ENCODE data around the gene TNXB. TPM values are rescaled to one million over a fixed set of nuclear protein-coding genes. Genes with fewer than 3 reads are reported as not detected.

Gene TNXB, protein sequence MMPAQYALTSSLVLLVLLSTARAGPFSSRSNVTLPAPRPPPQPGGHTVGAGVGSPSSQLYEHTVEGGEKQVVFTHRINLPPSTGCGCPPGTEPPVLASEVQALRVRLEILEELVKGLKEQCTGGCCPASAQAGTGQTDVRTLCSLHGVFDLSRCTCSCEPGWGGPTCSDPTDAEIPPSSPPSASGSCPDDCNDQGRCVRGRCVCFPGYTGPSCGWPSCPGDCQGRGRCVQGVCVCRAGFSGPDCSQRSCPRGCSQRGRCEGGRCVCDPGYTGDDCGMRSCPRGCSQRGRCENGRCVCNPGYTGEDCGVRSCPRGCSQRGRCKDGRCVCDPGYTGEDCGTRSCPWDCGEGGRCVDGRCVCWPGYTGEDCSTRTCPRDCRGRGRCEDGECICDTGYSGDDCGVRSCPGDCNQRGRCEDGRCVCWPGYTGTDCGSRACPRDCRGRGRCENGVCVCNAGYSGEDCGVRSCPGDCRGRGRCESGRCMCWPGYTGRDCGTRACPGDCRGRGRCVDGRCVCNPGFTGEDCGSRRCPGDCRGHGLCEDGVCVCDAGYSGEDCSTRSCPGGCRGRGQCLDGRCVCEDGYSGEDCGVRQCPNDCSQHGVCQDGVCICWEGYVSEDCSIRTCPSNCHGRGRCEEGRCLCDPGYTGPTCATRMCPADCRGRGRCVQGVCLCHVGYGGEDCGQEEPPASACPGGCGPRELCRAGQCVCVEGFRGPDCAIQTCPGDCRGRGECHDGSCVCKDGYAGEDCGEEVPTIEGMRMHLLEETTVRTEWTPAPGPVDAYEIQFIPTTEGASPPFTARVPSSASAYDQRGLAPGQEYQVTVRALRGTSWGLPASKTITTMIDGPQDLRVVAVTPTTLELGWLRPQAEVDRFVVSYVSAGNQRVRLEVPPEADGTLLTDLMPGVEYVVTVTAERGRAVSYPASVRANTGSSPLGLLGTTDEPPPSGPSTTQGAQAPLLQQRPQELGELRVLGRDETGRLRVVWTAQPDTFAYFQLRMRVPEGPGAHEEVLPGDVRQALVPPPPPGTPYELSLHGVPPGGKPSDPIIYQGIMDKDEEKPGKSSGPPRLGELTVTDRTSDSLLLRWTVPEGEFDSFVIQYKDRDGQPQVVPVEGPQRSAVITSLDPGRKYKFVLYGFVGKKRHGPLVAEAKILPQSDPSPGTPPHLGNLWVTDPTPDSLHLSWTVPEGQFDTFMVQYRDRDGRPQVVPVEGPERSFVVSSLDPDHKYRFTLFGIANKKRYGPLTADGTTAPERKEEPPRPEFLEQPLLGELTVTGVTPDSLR (N-terminal part only)
- total RNA-seq (2014; rRNA removed; shearing (Covaris generic); ENCODE audit: low replicate concordance): 0.44 and 3.6 TPM in 2 replicates

DNA sequence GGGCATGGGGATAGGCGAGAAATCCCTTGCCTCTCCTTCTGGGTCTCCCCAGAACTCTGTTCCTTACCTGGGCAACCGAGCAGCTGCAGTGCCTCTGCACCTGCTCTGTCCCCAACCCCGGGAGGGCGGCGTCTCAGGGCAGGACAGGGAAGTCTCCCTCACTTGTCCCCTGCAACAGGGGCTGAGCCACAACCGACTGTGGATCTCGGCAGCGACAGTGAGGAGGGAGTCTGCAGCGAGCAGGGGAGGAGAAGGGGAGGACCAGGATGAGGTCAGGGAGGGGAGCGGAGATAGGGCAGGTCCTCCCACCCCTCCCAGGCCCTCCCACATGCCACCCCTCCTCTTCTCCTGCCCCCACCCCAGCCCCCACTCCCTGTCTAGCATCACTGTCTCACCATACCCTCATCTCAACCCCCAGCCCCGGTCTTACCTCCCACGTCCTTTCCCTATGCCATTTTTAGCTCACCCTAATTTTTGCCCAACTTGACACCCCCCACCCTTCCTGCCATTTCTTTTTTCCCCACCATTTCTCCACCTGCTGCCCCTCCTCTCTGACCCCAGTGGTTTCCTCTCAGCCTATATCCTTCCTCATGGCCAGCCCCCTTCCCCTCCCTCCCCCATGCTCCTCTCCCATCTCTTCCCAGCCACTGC is at the start of gene TNXB:
TSS of gene TNXB (minus strand) at position 225 of the 651 bp plus-strand sequence. CDS start 11,140 bp downstream, outside the sequence.
- Histone ChIP-seq H3K36me3 (no peaks in the 10 kb centered on the region), H3K9me3 (no peaks in the 10 kb centered on the region), H3K4me3 (no peak within 1 kb of the TSS), H3K27me3 (no peaks in the 10 kb centered on the region)
- no peak for DNase-seq

DNA sequence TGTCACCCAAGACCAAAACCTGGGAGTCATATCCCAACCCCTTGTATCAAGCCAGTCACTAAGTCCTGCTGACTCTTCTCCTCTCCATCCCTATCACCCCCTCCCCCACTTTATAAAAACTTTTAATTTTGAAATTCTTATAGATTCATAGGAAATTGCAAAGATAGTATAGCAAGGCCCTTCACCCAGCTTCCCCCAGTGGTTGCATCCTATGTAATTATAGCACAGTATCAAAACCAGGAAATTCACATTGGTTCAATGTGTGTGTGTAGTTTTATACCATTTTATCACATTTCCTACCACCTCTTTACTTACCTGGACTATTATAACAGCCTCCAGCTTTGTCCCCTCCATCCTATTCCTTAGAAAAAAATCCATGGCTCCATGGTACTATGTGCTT is 48.9 kb upstream of the TNXB start:
- Histone ChIP-seq H3K9me3 (no peaks in the 10 kb centered on the region), H3K36me3 (no peaks in the 10 kb centered on the region), H3K4me3 (no peak overlapping the region), H3K27me3 (no peaks in the 10 kb centered on the region)
- DNase-seq: no peak

DNA sequence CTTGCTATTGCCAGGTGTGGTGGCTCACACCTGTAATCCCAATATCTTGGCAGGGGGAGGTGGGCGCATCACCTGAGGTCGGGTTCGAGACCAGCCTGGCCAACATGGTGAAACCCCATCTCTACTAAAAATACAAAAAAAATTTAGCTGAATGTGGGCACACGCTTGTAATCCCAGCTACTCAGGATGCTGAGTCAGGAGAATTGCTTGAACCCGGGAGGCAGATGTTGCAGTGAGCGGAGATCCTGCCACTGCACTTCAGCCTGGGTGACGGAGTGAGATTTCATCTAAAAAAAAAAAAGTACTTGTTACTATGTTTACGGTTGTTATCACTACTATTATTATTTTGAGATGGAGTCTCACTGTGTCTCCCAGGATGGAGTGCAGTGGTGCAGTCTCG is 47.8 kb upstream of the TNXB start:
- no peak for DNase-seq
- Histone ChIP-seq H3K27me3 (no peaks in the 10 kb centered on the region), H3K9me3 (no peaks in the 10 kb centered on the region), H3K4me3 (no peak overlapping the region), H3K36me3 (no peaks in the 10 kb centered on the region)

DNA sequence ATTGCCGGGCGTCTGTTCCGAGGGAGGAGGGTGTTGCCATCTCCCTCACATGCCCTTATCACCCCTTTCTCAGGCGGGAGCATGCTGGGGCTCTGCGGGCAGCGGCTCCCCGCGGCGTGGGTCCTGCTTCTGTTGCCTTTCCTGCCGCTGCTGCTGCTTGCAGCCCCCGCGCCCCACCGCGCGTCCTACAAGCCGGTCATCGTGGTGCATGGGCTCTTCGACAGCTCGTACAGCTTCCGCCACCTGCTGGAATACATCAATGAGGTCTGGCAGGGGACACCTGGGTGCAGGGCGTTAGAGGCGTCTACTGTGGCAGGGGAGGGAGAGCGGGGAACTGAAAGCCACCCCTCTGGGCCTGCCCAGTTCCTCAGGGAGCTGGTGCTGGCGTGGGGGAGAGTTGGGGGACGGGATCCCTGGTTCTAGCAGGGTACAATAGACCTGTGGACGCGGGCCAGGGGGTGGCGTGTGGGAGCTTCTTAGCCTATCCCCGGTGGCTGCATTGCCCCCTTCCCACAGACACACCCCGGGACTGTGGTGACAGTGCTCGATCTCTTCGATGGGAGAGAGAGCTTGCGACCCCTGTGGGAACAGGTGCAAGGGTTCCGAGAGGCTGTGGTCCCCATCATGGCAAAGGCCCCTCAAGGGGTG is 45.5 kb upstream of the TNXB start:
- Histone ChIP-seq H3K9me3 (no peaks in the 10 kb centered on the region), H3K36me3 (no peaks in the 10 kb centered on the region), H3K27me3 (no peaks in the 10 kb centered on the region), H3K4me3 (peak overlapping the region; percentile 76)
- peak; percentile 45 for DNase-seq

DNA sequence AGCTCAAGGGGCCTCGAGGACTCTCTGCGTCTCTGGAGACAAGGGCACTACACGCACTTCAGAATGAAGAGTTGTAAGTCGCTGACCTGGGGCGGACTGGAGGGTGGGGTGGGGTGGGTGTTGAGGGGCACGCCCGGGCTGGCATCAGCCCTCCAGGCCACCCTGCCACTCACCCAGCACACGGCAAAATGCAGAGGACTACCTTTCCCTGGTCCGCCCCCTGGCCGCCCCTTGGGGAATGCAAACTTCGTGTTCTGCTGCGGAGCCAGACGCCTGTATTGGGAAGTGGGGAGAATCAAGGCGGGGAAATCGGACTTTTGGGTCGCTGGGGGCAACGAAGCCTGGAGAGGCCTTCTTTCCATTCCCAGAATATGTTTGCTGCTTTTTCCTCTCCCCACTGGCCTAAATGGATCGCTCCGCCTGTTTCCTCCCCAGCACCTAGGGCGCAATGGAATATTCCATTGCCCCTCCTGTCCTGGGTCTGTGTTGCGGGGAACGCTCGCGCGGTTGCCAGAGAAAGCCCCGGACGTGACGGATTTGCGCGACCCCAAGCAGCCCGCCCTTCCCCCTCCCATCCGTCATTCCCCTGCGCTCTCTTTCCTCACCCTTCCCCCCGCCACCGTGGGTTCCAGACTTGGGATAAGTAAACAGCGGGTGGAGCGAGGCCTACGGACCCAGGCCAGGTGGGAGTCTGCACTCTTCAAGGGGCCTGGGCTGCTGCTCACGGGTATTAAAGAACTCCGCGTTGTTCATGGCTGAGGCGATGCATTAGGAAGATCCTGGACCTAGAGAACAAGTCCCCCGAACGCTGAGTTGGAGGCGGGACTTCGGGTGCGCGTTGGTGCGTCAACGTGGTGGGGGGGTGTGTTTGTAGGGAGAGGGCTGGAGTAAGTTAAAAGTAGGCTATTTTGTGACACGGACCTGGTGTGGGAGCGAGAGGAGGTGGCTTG is 44.7 kb upstream of the TNXB start, which contains the start of gene PPT2:
TSS of gene PPT2 (plus strand) at position 578 of the 950 bp plus-strand sequence. CDS start 454 bp downstream, outside the sequence.
- Histone ChIP-seq H3K27me3 (no peaks in the 10 kb centered on the region), H3K9me3 (no peaks in the 10 kb centered on the region), H3K36me3 (no peaks in the 10 kb centered on the region), H3K4me3 (peak within 1 kb of the TSS; percentile 76)
- DNase-seq: peak; percentile 82

DNA sequence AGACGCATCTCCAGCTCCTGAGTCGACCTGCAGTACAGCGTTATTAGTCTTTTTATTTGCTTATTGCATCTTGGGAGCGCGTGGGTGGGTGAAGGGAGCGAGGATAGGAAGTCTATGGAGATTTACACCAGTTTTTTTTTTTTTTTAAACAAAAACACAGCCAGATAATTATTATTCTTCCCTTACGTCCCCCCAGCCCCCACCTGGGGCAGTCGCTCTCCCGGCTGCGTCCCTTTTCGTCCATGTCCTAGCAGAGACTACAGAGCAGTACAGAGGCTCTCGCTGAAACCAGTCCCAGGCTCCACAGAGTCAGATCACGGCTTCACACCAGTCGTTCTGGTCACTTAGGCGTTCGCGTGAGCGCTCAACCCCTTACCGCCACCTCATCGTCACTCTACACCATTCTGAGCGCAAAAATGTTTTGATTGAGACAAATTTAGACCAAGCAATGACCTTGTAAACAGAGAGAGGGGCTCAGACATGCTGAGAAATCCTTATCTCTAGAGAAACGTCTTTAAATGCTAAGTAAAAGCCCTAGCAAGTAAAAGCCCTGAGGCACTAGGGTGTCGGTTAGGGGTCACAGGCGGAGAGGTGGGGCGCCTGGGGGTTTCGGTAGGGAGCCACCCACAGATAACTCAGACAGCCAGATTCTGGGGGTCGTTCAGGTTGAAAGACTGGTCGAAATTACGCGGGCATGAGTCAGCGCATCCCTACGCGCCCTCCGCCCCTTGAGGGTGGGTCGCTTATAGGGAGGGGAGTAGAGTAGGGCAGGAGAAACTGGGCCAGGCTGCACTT is 43.8 kb upstream of the TNXB start:
- DNase-seq: no peak

DNA sequence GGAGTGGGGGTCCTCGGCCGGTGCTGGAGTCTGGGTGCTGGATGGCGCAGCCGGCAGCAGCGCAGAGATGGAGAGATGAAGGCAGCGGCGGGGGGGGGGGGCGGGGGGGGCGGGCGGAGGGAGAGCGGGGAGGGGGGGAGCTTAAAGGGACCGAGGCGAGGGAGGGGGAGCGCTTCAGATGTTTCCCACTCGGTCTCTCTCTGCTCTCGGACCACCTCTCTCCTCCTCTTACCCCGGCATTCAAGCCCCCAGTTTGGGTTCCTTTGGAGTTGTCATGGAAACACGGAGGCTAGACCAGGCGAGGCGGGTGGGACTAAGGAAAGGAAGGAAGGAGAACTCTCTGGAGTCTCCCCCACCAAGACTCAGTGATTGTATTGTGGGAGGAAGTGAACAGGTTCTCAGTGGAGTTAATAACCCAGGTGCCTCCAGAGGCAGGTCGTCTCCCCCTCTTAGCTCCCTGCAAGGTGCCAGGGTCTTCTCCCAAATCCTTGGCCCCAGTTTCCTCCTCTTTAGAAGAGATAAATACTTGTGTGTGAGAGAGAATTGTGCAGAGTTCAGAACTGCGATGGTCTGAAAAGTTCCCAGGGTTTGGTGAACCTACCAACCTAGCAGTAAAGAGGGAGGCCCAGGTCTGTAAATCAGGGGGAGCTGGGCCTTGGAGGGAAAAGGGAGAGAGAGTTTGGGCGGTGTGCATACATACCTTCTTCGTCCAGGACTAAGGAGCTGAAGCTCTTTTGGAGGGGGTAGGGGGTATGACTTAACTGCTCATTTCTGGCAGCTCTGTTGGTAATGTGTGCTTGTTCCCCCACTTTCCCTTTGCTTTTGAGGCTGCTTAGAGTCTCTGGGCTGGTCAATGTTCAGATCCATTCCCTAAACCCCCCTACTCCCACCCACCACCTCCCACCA is 43.0 kb upstream of the TNXB start, which contains the start of gene PRRT1:
TSS of gene PRRT1 (minus strand) at position 77 of the 906 bp plus-strand sequence. CDS start 112 bp downstream, outside the sequence.
- Histone ChIP-seq H3K4me3 (no peak within 1 kb of the TSS), H3K36me3 (no peaks in the 10 kb centered on the region), H3K9me3 (no peaks in the 10 kb centered on the region), H3K27me3 (no peaks in the 10 kb centered on the region)
- no peak for DNase-seq

More for the DNA sequence above, 43.8 kb upstream of the TNXB start:
- Histone ChIP-seq H3K4me3 (peak overlapping the region; percentile 76), H3K36me3 (no peaks in the 10 kb centered on the region), H3K9me3 (no peaks in the 10 kb centered on the region), H3K27me3 (no peaks in the 10 kb centered on the region)

- H3K4me3 ChIP-seq: no peak overlapping the region
- no peak for DNase-seq
- H3K27me3 ChIP-seq: no peaks in the 10 kb centered on the region
- H3K36me3 ChIP-seq: no peaks in the 10 kb centered on the region
- H3K9me3 ChIP-seq: no peaks in the 10 kb centered on the region
These were observed 42.2 kb upstream of the TNXB start for GRCh38 chr6:32151181-32151862.

DNA sequence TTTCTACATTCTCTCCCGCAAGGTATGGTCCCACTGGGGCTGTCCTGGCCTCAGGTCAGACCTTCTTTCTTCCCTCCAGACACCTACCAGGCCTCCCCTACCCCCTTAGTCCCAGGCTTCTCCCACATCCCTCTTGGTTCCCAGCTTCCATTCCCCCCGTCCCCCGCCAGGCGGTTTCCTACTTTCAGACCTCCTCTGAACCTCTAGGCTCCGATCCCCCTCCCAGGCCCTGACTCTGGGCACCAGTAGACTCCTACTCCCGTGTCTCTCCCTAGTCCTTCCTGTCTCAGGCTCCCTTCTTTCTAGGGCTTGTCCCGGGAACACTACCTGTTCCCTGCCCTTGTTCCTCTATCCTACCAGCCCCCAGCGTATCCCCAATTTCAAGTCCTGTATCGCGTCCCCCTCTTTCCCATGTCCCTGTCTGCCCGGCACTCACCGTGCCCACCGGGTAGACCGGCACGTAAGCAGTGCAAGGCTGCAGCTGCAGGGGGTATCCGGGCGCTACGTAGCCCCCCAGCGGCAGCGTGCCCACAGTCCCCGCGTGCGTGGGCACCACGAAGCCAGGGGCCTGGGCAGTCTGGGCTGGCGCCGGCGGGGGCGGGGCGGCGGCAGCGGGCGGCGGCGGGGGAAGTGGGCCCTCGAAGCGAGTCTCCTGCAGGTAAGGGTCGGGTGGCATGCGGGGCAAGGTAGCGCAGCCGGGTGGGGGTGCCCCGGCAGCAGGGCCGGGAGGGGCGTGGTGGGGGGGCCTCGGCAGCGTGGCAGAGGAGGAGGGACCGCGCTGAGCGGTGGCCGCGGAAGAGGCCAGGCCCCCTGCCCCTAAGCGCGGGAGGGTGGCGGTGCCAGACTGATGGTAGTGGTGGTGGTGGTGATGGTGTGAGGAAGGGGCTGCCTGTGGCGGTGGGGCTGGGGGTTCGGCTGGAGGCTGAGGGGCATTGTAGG is 41.1 kb upstream of the TNXB start:
- no peak for DNase-seq
- Histone ChIP-seq H3K36me3 (no peaks in the 10 kb centered on the region), H3K4me3 (no peak overlapping the region), H3K27me3 (no peaks in the 10 kb centered on the region), H3K9me3 (no peaks in the 10 kb centered on the region)

DNA sequence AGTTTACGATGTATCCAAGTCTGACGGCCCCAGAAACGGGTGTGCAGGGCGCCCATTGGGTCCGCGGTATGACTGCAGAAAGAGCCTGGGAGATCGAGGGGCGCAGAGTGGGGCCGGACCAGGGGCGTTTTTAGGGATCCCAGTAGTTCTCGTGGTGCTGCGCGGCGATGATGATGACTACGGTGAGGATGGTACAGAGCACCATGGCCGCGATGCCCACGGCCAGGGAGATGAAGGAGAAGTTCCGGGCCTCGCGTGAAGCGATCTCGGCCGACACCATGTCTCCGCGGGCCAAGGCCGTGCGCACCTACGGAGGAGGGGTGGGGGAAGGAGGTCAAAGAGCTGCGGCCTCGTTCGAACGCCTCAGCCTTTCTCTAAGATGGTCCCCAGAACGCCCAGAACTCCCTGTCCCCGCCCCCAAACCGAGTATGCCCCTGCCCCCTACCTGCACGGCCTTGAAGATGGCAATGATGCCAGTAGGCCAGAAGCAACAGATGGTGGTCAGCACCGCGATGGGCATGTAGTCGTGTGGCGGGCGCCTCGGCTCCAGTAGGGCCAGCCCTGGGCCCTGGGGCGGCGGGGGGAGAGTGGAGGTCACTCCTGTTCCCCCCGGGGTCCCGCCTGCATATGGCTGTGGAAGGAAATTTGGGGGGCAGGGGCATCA is 40.1 kb upstream of the TNXB start:
- Histone ChIP-seq H3K27me3 (no peaks in the 10 kb centered on the region), H3K4me3 (no peak overlapping the region)

More for the DNA sequence above, 40.1 kb upstream of the TNXB start:
- H3K36me3 ChIP-seq: no peaks in the 10 kb centered on the region
- no peak for DNase-seq
- no peaks in the 10 kb centered on the region for H3K9me3 ChIP-seq
